Natural killer cell (primary cell): ENCODE data around the gene NCOA3. TPM values are rescaled to one million over a fixed set of nuclear protein-coding genes. Genes with fewer than 3 reads are reported as not detected.
A peak's percentile ranks its signal among the peaks of the same experiment; 100 is the strongest.

Source experiments
- ATAC-seq, 3 donors: fragments of 150-1000 bp in 2 of 3; fragments of 200-7000 bp in 1 of 3; cut with Tn5 transposase; 1 replicate in 1 of 3; 2 replicates in 2 of 3; pipeline ENCODE4 v1.10.0; 2021; ENCODE audit warnings: mild to moderate bottlenecking in 2 of 3, moderate library complexity in 2 of 3
- DNase-seq, 2 donors: peaks; one replicate each; pipeline versions ENCODE4 v3.0.0 to v3.0.0-alpha.2; 2013 to 2021; ENCODE audit warnings: mixed read lengths in 1 of 2
- H3K27ac ChIP-seq: one replicate; pipeline ENCODE4 v1.5.1; 2013; ENCODE audit warnings: mild to moderate bottlenecking, low read length
- H3K27me3 ChIP-seq: one replicate; pipeline ENCODE4 v1.6.1; 2013; ENCODE audit warnings: low read length; ENCODE audit not compliant: control insufficient read depth, insufficient read depth
- H3K36me3 ChIP-seq: one replicate; pipeline ENCODE4 v1.6.1; 2013; ENCODE audit warnings: low read length; ENCODE audit not compliant: control insufficient read depth, insufficient read depth
- H3K4me1 ChIP-seq: one replicate; pipeline ENCODE4 v1.6.1; 2013; ENCODE audit warnings: low read length; ENCODE audit not compliant: control insufficient read depth, insufficient read depth
- H3K4me3 ChIP-seq: one replicate; pipeline ENCODE4 v1.5.1; 2013; ENCODE audit warnings: low read length
- H3K9me3 ChIP-seq: one replicate; pipeline ENCODE4 v1.6.1; 2013; ENCODE audit warnings: low read length; ENCODE audit not compliant: control insufficient read depth, insufficient read depth
- H3K27ac Mint-ChIP-seq, 2 donors: one replicate each; pipeline ENCODE4 v1.8.0; 2022; ENCODE audit warnings: mild to moderate bottlenecking in 2 of 2, mixed read lengths in 2 of 2, moderate library complexity in 1 of 2
- H3K27me3 Mint-ChIP-seq, 2 donors: one replicate each; pipeline ENCODE4 v1.8.0; 2022; ENCODE audit warnings: low read depth in 2 of 2, mixed read lengths in 2 of 2
- H3K36me3 Mint-ChIP-seq: one replicate; pipeline ENCODE4 v1.8.0; 2022; ENCODE audit warnings: mixed read lengths
- H3K4me1 Mint-ChIP-seq, 2 donors: one replicate each; pipeline ENCODE4 v1.8.0; 2022; ENCODE audit warnings: mixed read lengths in 2 of 2
- H3K4me3 Mint-ChIP-seq: one replicate; pipeline ENCODE4 v1.8.0; 2022; ENCODE audit warnings: mild to moderate bottlenecking, moderate library complexity, mixed read lengths
- H3K9me3 Mint-ChIP-seq, 2 donors: one replicate each; pipeline ENCODE4 v1.8.0; 2022; ENCODE audit warnings: mixed read lengths in 2 of 2
- WGBS: methylation state at CpG from one replicate; pipeline ENCODE4 v1.1.7; 2013; ENCODE audit warnings: missing lambda C conversion rate; ENCODE audit not compliant: insufficient coverage; 5-methylcytosine and 5-hydroxymethylcytosine counted together
- intact Hi-C: fragments of 100-400 bp; cut with micrococcal nuclease; formaldehyde crosslinking; loops from one replicate; pipeline ENCODE4 v1.14.2; 2022
- total RNA-seq, 4 donors: library from RNA; stranded (reverse); fragments of 120-200 nt in 1 of 4; gene quantifications; one replicate each; pipeline versions ENCODE4 v1.2.3 to v1.2.4, GENCODE V29; 2013 to 2022
- TF ChIP-seq, protein P1 (sequence below): fragments of 200-600 bp; IDR thresholded peaks from one replicate; pipeline ENCODE4 v1.8.0; 2022; ENCODE audit warnings: antibody characterized with exemption

Gene NCOA3
- total RNA-seq, 3 donors from 2014 or later (not counting 1 experiment from before 2014, with no cell fraction given), result 44.3 to 63.3 (median 57.8) TPM

DNA sequence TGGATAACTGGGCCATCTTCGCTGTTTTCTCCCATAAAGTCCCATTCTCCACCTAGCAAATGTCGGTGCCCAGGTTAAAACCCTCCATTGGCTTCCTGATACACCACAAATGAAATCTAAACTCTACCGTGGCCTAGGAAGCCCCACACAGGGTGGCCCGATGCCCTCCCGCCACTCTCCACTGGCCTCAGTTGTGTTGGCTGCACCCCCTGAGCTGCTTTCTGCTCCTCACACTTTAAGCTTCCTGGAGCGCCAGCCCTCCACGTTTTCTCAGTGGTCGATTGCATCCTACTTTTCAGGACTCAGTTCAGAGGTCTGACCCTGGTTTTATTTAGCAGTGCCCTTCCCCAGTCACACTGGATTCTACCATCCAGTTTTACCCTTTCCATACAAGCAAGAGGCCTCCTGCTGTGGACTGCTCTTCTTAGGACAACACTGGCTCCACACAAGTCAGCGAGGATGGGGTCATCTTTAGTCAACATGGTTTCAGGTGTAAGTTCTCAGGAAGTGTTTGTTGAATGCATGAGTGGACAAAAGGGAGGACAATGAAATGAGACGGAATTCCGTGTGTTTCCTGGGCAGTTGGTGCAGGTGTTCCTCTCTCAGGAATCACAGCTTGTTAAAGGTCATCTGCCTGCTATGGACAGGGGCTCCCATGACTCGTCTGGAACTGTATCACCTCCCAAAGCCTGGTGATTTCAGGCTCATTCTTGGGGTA, 159.5 kb downstream of the NCOA3 start:
- Mint-ChIP-seq H3K27me3 (no peaks in the 10 kb centered on the region), H3K4me3 (no peak overlapping the region), H3K36me3 (no peaks in the 10 kb centered on the region), H3K9me3 (no peaks in the 10 kb centered on the region), H3K4me1 (peaks cover 7 to 14% of the 10 kb centered on the region in 2 donors), H3K27ac (peak overlapping the region; percentile 8 to 23)
- ATAC-seq, result no peak
- TF ChIP-seq, protein P1, sequence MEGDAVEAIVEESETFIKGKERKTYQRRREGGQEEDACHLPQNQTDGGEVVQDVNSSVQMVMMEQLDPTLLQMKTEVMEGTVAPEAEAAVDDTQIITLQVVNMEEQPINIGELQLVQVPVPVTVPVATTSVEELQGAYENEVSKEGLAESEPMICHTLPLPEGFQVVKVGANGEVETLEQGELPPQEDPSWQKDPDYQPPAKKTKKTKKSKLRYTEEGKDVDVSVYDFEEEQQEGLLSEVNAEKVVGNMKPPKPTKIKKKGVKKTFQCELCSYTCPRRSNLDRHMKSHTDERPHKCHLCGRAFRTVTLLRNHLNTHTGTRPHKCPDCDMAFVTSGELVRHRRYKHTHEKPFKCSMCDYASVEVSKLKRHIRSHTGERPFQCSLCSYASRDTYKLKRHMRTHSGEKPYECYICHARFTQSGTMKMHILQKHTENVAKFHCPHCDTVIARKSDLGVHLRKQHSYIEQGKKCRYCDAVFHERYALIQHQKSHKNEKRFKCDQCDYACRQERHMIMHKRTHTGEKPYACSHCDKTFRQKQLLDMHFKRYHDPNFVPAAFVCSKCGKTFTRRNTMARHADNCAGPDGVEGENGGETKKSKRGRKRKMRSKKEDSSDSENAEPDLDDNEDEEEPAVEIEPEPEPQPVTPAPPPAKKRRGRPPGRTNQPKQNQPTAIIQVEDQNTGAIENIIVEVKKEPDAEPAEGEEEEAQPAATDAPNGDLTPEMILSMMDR, result no peak
- Histone ChIP-seq H3K27ac (no peak overlapping the region), H3K9me3 (no peaks in the 10 kb centered on the region), H3K4me1 (peaks cover 7% of the 10 kb centered on the region), H3K27me3 (no peaks in the 10 kb centered on the region), H3K4me3 (no peak overlapping the region), H3K36me3 (peaks cover 21% of the 10 kb centered on the region)
- intact Hi-C loops, result no loop called here
- WGBS, result 93% methylated on average over 12 of the region's 12 CpGs
- DNase-seq, result no peak

DNA sequence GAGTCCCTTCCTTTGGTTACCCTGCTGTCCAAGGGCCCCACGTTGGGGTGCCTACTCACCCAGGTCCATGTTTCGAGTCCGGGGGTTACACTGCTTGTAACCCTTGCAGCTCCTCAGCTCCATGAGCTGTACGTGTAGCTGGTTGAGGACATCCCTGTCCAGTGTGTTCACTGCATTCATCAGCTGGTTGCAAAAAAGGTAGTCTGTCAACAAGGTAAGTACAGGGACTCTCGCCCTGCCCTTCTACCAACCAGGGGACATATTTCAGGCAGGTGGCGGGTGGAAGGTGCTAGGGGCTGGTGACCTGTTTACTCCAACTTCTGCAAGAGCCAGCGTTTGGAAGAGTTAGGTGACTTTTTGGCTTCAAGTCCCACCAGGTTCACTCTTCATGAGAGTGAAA, 160.0 kb downstream of the NCOA3 start:
- H3K27me3 Mint-ChIP-seq, result no peaks in the 10 kb centered on the region
- H3K9me3 ChIP-seq, result no peaks in the 10 kb centered on the region
- TF ChIP-seq, protein P1, result no peak

DNA sequence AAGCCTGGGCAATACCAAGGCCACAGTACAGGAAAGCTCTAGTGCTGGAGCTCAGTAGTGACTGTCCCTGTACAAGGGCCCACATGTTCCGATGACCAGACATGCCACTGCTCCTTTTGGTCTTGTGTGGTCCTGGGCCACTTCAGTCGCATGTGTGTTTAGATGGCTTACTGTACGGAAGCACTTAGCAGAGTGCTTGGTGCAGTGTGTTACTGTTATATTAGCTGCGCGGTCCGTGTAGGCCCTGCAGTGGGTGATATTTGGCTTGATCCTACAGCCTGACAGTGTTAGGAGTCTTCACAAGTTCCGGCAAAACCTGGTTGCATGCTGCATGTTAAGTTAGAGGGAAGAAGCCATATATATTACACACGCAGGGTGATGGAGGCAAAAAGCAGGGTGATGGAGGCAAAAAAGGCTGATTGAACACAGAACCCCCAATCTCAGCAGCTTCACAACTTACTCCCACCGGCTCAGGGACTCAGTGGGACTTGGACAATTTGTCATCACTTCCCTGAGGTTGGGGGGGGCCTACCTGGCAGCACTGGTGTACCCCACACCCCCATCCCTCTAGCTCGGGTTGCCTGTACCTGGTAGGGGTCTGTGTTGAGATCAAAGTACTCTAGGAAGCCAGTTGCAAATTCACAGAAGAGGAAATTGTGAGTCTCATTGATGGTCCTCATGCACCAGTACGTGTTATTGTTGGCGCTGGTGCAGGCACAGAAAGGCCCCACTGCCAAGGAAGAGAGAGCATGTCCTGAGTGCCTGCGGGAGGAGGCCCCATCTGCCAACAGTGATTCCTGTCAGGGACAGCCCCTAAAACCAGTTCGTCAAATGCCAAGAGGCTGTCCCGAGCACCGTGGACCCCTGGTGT, 161.0 kb downstream of the NCOA3 start:
- no peaks in the 10 kb centered on the region for H3K36me3 Mint-ChIP-seq
- no peak for ATAC-seq
- H3K4me1 ChIP-seq, result peaks cover 7% of the 10 kb centered on the region
- H3K4me1 Mint-ChIP-seq, result peaks cover 7 to 14% of the 10 kb centered on the region in 2 donors
- H3K4me3 Mint-ChIP-seq, result no peak overlapping the region
- intact Hi-C loops, result loop anchor here (1.0 kb wide), 1 partner anchor 959 kb away; no protein-coding TSS in a partner anchor
- H3K27me3 ChIP-seq, result no peaks in the 10 kb centered on the region
- H3K9me3 ChIP-seq, result no peaks in the 10 kb centered on the region
- H3K9me3 Mint-ChIP-seq, result no peaks in the 10 kb centered on the region
- H3K4me3 ChIP-seq, result no peak overlapping the region
- 95% methylated on average over 16 of the region's 16 CpGs for WGBS
- TF ChIP-seq, protein P1, result no peak
- H3K27ac ChIP-seq, result no peak overlapping the region
- DNase-seq, result no peak
- peaks cover 16% of the 10 kb centered on the region for H3K36me3 ChIP-seq
- no peak overlapping the region for H3K27ac Mint-ChIP-seq
- H3K27me3 Mint-ChIP-seq, result no peaks in the 10 kb centered on the region

More for the DNA sequence above, 160.0 kb downstream of the NCOA3 start:
- H3K4me1 ChIP-seq, result peaks cover 7% of the 10 kb centered on the region
- DNase-seq (no peak), ATAC-seq (no peak)
- no peak overlapping the region for H3K4me3 ChIP-seq
- H3K36me3 Mint-ChIP-seq, result no peaks in the 10 kb centered on the region
- 93% methylated on average over 7 of the region's 7 CpGs for WGBS
- H3K27me3 ChIP-seq, result no peaks in the 10 kb centered on the region
- H3K27ac Mint-ChIP-seq, result peak overlapping the region in 1 of 2 donors; percentile 8
- peaks cover 7 to 14% of the 10 kb centered on the region in 2 donors for H3K4me1 Mint-ChIP-seq
- no peaks in the 10 kb centered on the region for H3K9me3 Mint-ChIP-seq
- peaks cover 16% of the 10 kb centered on the region for H3K36me3 ChIP-seq
- H3K27ac ChIP-seq, result no peak overlapping the region
- H3K4me3 Mint-ChIP-seq, result no peak overlapping the region
- intact Hi-C loops, result no loop called here
